Thyroid gland (tissue), 4 donors: ENCODE measurements around the gene IGF2R.

Experiments used
- CTCF ChIP-seq, 6 experiments: fragments of 200-600 bp in 3 of 6; fragments of 450-650 bp in 3 of 6; sonication (generic) in 3 of 6; IDR thresholded peaks; one replicate each; pipeline ENCODE4 v1.5.1; 2016 to 2019; ENCODE audit warnings: antibody characterized with exemption in 6 of 6, mild to moderate bottlenecking in 2 of 6, inconsistent platforms in 1 of 6, moderate library complexity in 1 of 6
- POLR2A ChIP-seq, 2 donors: fragments of 450-650 bp; IDR thresholded peaks; one replicate each; pipeline ENCODE4 v1.6.1; 2017; ENCODE audit warnings: antibody characterized with exemption in 2 of 2, mild to moderate bottlenecking in 2 of 2, moderate library complexity in 1 of 2

- no peak for TF ChIP-seq CTCF (IDR thresholded peaks at IDR 0.05)
- no peak for TF ChIP-seq POLR2A (IDR thresholded peaks at IDR 0.05)
Measured at GRCh38 chr6:160132297-160132637, 163.4 kb downstream of the IGF2R start.
